ENCODE measurements around the gene MAGI3. TPM values are rescaled to one million over a fixed set of nuclear protein-coding genes. Genes with fewer than 3 reads are reported as not detected.
"Not testable (repeated sequence)": the region's sequence is repeated elsewhere in the genome, so short reads cannot be mapped to it uniquely, and the experiment has no call there.

MAGI3 gene
- total RNA-seq, 1 experiment from 2014 or later, result 1.4 TPM

DNA sequence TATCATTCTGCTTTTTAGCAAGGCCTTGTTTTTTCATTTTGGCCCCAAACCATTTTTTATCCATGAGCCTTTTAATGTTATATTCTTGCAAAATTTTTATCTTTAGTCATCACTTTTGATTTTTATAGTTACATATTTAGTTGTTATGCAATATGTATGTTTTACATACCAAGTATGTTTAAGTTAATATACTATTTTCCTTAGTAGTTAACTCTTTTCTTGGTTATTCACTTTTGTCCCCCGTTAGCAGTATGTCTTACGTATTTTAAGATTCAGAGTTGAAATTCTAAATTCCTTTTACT, 44.5 kb downstream of the MAGI3 start:
- in situ Hi-C loops (cut with HindIII; ENCODE audit: low sequenced_read_pairs), result no loop called here
- DNase-seq (ENCODE audit: low spot score), result no peak

GRCh38 chr1:113437554-113438341, 47.4 kb downstream of the MAGI3 start:
- DNase-seq (ENCODE audit: low spot score), result no peak
- in situ Hi-C loops (cut with HindIII; ENCODE audit: low sequenced_read_pairs), result no loop called here

DNA sequence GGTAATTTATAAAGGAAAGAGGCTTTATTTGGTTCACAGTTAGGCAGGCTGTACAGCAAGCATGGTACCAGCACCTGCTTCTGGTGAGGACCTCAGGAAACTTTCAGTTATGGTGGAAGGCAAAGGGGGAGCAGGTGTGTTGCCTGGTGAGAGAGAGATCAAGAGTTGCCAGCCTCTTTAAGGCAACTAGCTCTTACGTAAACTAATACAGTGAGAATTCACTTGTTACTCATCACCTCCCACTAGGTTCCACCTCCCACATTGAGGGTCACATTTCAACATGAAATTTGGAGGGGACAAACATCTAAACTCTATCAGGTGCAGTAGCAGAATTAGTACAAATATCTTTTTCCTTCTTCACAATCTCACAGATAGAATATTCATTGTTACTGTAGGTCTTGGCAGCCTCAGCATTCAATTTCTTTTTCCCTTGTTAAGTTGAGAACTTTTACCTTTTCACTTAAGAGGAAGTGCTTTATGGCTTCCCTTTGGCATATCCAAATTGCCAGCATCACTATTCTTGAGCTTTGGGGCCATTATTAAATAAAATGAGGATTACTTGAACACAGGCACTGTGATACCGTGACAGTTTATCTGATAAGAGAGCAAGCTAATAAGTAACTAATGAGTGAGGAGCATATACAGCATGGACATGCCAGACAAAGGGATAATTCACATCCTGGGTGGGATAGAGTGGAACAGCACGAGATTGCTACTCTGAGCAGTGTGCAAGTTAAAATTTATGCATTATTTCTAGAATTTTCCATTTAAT, 48.4 kb downstream of the MAGI3 start:
- in situ Hi-C loops (cut with HindIII; ENCODE audit: low sequenced_read_pairs), result no loop called here
- DNase-seq (ENCODE audit: low spot score), result no peak

DNA sequence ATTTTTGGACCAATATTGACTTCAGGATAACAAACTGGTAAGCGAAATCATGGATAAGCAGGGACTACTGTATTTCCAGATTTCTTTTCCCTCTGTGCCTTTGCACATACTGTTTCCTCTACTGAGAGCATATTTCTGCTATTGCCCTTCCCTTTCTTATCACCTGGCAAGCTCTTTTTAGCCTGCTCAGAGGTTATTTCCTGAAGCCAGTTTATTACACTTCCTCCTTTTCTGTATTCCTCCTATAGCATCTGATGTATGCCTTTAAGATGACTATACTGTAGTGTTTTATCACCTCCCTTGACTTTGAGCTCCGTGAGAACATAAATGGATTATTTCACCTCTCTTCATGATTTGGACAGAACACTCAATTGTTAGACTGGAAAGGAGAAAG, 49.0 kb downstream of the MAGI3 start:
- in situ Hi-C loops (cut with HindIII; ENCODE audit: low sequenced_read_pairs), result no loop called here
- no peak for DNase-seq (ENCODE audit: low spot score)

DNA sequence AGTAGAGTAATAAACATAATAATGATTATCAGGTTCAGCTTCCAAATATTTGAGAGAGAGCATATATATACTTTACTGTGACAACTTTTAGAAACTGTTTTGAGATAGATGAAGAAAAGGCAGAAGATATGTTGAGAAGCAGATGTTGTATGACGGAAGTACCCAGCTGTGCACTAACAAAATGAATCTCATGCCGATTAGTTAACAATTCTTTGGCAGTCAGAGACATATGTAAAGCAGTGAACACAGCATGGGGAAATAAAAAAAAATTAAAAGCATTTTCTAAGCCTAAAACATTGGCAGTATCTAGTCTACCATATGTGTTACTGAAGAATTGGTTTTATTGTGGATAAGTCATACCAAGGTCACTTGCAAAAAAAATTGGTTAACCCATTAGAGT, 51.8 kb downstream of the MAGI3 start:
- DNase-seq (ENCODE audit: low spot score), result no peak
- in situ Hi-C loops (cut with HindIII; ENCODE audit: low sequenced_read_pairs), result no loop called here

DNA sequence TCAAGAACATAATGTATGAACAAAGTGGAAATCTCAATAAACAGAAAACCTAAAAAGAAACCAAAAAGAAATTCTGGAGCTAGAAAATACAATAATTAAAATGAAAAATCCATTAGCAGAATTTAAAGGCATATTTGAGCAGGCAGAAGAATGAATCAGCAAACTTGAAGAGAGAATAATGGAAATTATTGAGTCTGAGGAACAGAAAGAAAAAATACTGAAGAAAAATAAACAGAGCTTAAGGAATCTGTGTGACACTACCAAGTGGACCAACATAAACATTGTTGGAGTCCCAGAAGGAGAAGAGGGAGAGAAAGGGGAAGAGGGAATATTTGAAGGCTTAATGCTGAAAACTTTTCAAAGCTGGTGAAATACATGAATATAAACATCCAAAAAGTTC, 54.5 kb downstream of the MAGI3 start:
- in situ Hi-C loops (cut with HindIII; ENCODE audit: low sequenced_read_pairs), result no loop called here
- no peak for DNase-seq (ENCODE audit: low spot score)

- in situ Hi-C loops (cut with HindIII; ENCODE audit: low sequenced_read_pairs), result no loop called here
- DNase-seq (ENCODE audit: low spot score), result no peak
These were observed 61.4 kb downstream of the MAGI3 start for GRCh38 chr1:113451710-113452109.

DNA sequence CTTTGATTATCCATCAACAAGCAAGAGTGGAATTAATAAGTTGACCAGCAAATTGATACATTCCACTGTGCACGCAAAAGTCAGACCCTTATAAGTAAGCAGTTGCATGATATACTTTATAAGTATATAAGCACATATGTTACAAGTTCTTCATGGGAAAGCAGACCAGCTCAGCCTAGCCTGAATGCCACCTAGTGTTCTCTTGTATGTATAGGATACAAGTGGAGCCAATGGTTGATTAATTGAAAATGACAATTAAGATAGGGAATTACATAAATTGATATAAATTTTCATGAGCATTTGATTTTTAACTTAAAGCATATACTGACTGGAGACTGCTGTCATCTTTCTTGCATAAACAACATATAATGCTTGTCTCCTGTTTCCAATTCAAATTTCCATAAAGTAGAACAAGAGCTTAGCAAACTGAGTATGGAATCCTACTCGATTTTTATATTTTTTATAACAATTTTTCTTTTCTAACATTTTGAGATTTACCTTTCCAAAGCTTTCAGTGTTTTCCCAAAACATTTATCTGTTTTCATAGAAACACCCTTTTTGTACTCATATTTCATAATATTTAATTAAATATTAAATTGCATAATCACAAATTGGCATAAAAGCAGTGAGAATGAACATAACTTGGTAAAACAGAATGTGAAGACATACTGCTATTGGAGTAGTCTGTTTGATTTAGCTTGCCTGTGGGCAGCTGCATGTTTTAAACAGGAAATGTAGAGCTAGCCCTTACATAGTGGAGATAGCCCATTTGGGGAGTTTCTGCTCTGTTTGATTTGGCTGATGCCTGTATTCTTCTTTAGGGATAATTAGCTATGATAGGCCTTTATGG, 62.8 kb downstream of the MAGI3 start:
- in situ Hi-C loops (cut with HindIII; ENCODE audit: low sequenced_read_pairs), result no loop called here
- DNase-seq (ENCODE audit: low spot score), result peak; percentile 8

DNA sequence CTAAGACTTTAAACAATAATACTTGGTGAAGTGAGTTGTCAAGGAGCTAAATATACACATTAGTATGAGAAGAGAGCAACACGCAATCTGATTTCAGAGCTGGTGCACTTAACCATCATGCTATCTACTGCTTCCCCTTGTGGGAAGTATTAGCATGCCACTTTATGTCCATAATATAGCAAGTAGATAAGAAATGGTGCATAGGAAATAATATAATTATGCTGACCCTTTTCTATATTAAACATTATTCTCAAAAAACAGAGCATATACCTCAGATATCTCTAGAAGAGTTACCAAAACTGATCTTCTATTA, 63.4 kb downstream of the MAGI3 start:
- no peak for DNase-seq (ENCODE audit: low spot score)
- in situ Hi-C loops (cut with HindIII; ENCODE audit: low sequenced_read_pairs), result no loop called here

DNA sequence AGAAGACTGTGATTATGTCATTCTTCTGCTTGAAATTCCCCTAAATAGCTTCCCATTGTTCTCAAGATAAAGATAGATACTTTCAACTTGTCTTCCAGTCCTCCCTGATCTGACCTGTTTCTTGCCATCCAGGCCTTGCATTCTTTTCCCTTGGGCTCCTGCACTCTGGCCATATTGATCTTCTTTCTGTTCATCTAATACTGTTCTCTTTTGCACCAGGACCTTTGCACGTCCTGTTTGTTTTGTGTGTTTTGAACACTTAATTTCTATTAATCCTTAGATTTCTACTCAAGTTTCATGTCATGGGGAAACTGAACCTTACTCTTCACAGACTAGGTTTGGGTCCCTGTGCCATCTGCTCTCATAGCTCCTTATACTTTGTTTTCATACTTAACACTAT, 65.1 kb downstream of the MAGI3 start:
- DNase-seq (ENCODE audit: low spot score), result no peak
- in situ Hi-C loops (cut with HindIII; ENCODE audit: low sequenced_read_pairs), result no loop called here

DNA sequence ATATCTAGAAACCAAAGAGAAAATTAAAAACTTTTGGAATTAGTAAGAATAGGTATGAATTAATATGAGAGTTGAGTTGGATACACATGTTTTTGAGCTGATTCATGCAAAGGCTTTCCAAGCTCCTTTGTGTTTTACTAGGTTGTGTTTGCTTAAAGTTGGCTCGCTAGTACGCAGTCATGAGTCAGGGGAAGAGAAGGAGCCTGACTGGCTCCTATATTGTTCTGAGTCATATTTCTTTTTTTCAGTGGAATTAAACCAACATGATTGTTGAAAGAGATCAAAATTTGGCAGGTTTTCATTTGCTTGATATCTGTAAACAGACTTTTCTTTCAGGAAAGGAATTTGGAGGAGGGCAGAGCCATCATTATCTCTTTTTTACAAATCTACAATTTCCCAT, 66.7 kb downstream of the MAGI3 start:
- in situ Hi-C loops (cut with HindIII; ENCODE audit: low sequenced_read_pairs), result no loop called here
- DNase-seq (ENCODE audit: low spot score), result no peak

DNA sequence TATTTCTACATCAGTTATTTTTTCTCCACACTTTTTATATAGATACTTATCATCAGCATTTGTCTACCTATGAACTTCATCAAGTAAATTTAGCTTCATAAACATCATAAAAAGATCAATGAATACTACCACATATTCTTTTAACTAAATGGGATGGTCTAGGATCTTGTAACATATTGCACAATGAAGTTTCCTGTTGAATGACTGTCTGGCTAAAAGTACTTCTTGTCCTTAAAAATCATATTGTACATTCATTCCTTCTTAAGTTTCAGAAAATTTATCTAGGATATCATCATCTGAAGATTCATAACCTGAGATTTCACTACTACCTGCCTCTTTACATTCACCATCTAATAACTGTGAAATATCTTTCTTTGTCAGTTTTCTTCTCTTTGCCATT, 69.0 kb downstream of the MAGI3 start:
- in situ Hi-C loops (cut with HindIII; ENCODE audit: low sequenced_read_pairs), result no loop called here

GRCh38 chr1:113467991-113468390, 77.7 kb downstream of the MAGI3 start:
- DNase-seq (ENCODE audit: low spot score), result no peak
- in situ Hi-C loops (cut with HindIII; ENCODE audit: low sequenced_read_pairs), result no loop called here

More for the DNA sequence above, 69.0 kb downstream of the MAGI3 start:
- DNase-seq (ENCODE audit: low spot score), result no peak

DNA sequence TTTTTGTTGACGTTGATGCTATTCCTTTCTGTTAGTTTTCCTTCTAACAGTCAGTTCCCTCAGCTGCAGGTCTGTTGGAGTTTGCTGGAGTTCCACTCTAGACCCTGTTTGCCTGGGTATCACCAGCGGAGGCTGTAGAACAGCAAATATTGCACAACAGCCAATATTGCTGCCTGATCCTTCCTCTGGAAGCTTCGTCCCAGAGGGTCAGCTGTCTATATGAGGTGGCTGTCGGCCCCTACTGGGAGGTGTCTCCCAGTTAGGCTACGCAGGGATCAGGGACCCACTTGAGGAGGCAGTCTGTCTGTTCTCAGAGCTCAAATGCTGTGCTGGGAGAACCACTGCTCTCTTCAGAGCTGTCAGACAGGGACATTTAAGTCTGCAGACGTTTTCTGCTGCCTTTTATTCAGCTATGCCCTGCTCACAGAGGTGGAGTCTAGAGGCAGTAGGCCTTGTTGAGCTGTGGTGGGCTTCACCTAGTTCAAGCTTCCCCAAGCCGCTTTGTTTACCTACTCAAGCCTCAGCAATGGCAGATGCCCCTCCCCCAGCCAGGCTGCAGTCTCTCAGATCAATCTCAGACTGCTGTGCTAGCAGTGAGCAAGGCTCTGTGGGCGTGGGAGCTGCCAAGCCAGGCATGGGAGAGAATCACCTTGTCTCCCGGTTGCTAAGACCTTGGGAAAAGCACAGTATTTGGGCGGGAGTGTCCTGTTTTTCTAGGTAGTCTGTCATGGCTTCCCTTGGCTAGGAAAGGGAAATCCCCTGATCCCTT, 88.3 kb downstream of the MAGI3 start:
- in situ Hi-C loops (cut with HindIII; ENCODE audit: low sequenced_read_pairs); DNase-seq (ENCODE audit: low spot score): not testable (repeated sequence)

DNA sequence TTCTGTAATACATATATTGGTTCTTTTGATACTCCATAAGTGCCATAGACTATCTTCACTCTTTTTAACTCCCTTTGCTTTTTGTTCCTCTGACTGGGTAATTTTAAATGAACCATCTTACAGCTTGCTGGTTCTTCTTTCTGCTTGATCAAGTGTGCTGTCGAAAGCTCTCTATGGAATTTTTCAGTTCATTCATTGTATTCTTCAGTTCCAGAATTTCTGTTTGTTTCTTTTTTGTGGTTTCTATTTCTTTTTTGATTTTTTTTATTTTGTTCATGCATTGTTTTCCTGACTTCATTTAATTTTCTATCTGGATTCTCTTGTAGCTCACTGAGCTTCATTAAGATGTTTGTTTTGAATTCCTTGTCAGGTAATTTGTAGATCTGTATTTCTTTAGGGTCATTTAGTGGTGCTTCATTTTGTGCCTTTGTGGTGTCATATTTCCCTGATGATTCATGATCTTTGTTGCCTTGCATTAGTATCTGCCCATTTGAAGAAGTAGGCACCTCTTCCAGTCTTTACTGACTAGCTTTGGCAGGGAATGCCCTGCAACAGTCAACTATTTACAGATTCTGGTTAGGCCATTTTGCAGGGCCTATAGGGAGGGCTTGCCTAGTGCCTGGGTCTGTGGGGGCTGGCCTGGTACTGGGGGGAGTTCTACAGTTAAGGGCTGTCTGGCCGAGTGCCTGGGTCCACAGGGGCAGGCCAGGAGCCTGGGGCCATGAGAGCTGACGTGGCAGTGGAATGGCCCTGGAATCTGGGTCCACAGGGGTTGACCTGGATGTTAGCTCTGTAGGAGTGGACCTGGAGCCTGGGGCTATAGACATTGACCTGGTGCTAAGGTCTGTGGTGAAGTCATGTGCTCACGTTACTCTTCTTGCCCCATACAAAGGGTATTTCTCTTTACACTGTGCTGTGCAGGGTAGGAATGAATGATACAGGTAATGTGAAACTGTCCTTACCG, 89.7 kb downstream of the MAGI3 start:
- in situ Hi-C loops (cut with HindIII; ENCODE audit: low sequenced_read_pairs), result no loop called here
- DNase-seq (ENCODE audit: low spot score), result no peak

GRCh38 chr1:113485131-113485530, 94.8 kb downstream of the MAGI3 start:
- in situ Hi-C loops (cut with HindIII; ENCODE audit: low sequenced_read_pairs); DNase-seq (ENCODE audit: low spot score): not testable (repeated sequence)

DNA sequence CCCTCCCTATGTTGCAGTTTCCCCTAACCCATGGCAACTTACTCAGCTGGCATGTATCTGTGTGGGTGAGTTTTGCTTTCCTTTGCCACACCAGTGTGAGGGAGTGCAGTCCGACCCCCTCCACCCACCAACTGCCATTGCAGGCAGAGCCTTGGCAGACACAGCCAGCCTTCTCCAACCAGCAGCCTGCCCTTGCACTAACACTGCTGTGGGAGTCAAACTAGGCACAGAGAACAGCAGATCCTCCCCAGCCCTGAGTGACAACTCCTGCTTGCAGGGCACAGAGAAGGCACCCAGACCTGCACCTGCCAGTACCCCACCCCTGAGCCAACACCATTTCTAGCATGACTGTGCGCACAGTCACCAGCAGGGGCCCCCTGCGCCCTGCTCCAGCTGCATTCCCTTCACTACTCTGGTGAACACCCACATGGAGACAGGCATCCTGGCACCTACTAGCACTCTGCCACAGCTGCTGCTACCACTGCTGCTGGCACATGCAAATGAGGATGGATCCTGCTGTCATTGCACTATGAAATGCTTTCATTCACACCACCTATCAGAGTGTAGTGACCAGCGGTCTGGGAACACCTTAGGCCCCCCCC, 98.4 kb downstream of the MAGI3 start:
- DNase-seq (ENCODE audit: low spot score), result no peak
- in situ Hi-C loops (cut with HindIII; ENCODE audit: low sequenced_read_pairs), result no loop called here

DNA sequence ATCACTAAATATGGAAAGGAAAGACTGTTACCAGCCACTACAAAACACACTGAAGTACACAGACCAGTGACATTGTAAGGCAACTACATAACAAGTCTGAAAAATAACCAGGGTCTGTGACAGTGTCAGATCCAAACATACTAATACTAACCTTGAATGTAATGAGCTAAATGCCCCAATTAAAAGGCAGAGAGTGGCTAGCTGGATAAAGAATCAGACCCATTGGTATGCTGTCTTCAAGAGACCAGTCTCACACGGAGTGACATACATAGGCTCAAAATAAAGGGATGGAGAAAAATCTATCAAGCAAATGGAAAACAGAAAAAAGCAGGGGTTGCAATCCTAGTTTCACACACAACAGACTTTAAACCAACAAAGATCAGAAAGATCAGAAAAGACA, 100.1 kb downstream of the MAGI3 start:
- in situ Hi-C loops (cut with HindIII; ENCODE audit: low sequenced_read_pairs), result no loop called here
- DNase-seq (ENCODE audit: low spot score), result no peak

Data from G401 (cell line).